ENCODE data around the gene AMER3.

AMER3 gene

DNA sequence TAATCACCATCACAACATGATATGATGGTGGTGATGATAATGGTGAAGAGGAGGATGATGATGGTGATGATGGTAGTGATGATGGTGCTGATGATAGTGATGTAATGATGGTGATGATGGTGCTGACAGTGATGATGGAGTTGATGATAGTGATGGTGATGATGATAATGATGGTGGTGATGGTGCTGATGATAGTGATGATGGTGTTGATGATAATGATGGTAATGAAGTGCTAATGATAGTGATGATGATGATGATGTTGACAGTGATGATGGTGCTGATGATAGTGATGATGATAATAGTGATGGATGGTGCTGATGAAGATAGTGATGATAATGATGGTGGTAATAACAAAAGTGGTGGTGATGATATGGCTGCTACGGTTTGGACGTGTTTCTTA lies 30.9 kb upstream of the AMER3 start:
- no peak overlapping the region for H3K14ac ChIP-seq (ENCODE audit: low read length)
- no peak overlapping the region for H3K27ac ChIP-seq (ENCODE audit: low read depth, low read length)
- H2AK5ac ChIP-seq (ENCODE audit: low read length) = no peak overlapping the region
- no peak overlapping the region for H3K18ac ChIP-seq (ENCODE audit: low read length)
- no peak overlapping the region for H4K8ac ChIP-seq (ENCODE audit: low read depth, low read length)
- no peak overlapping the region for H2AFZ ChIP-seq (ENCODE audit: insufficient read depth, low read length, poor library complexity)
- peaks cover 7% of the 10 kb centered on the region for H3K27me3 ChIP-seq (ENCODE audit: insufficient read depth, low read length)
- H3K4me1 ChIP-seq (ENCODE audit: control insufficient read depth in 1 of 2, insufficient read depth in 2 of 2, low read length in 2 of 2) = peaks cover 5 to 11% of the 10 kb centered on the region in 2 experiments
- no peaks in the 10 kb centered on the region for H3K36me3 ChIP-seq (ENCODE audit: control insufficient read depth in 1 of 2, insufficient read depth in 2 of 2, low read length in 2 of 2)
- no CpG with 5 or more reads among the region's 2 CpGs for WGBS (ENCODE audit: extremely low coverage, insufficient coverage, insufficient read length)
- H3K4ac ChIP-seq (ENCODE audit: low read depth, low read length) = no peak overlapping the region
- no peak overlapping the region for H3K23ac ChIP-seq (ENCODE audit: low read length)
- H4K91ac ChIP-seq (ENCODE audit: low read depth, low read length) = no peak overlapping the region
- no peak overlapping the region for H2BK12ac ChIP-seq (ENCODE audit: low read length)
- no peak overlapping the region for H3K4me2 ChIP-seq (ENCODE audit: low read length)
- H2BK5ac ChIP-seq (ENCODE audit: low read depth, low read length, poor library complexity) = no peak overlapping the region
- H2BK120ac ChIP-seq (ENCODE audit: insufficient read depth, low read length, poor library complexity) = no peak overlapping the region
- no peaks in the 10 kb centered on the region for H3K79me2 ChIP-seq (ENCODE audit: control insufficient read depth, insufficient read depth, low read length, poor library complexity)
- H4K12ac ChIP-seq (ENCODE audit: low read depth, low read length) = no peak overlapping the region
- no peaks in the 10 kb centered on the region for H3K79me1 ChIP-seq (ENCODE audit: low read length)
- H3K9me3 ChIP-seq (ENCODE audit: insufficient read depth, low read depth, low read length) = peaks cover 4% of the 10 kb centered on the region
- DNase-seq = no peak
- no peak overlapping the region for H3K9ac ChIP-seq (ENCODE audit: low read length)
- H3K4me3 ChIP-seq (ENCODE audit: low read depth, low read length) = no peak overlapping the region

GRCh38 chr2:130726614-130727180 lies 28.6 kb upstream of the AMER3 start:
- Histone ChIP-seq H3K79me1 (ENCODE audit: low read length) (no peaks in the 10 kb centered on the region), H2AFZ (ENCODE audit: insufficient read depth, low read length, poor library complexity) (no peak overlapping the region), H4K12ac (ENCODE audit: low read depth, low read length) (no peak overlapping the region), H3K4me3 (ENCODE audit: low read depth, low read length) (no peak overlapping the region), H3K9ac (ENCODE audit: low read length) (peak overlapping the region; percentile 29), H3K36me3 (ENCODE audit: control insufficient read depth in 1 of 2, insufficient read depth in 2 of 2, low read length in 2 of 2) (no peaks in the 10 kb centered on the region), H3K79me2 (ENCODE audit: control insufficient read depth, insufficient read depth, low read length, poor library complexity) (no peaks in the 10 kb centered on the region), H3K18ac (ENCODE audit: low read length) (no peak overlapping the region), H3K4ac (ENCODE audit: low read depth, low read length) (no peak overlapping the region), H2BK120ac (ENCODE audit: insufficient read depth, low read length, poor library complexity) (no peak overlapping the region), H2BK12ac (ENCODE audit: low read length) (no peak overlapping the region), H4K8ac (ENCODE audit: low read depth, low read length) (no peak overlapping the region), H3K27ac (ENCODE audit: low read depth, low read length) (no peak overlapping the region), H3K14ac (ENCODE audit: low read length) (no peak overlapping the region), H3K9me3 (ENCODE audit: insufficient read depth, low read depth, low read length) (peaks cover 4% of the 10 kb centered on the region), H3K4me1 (ENCODE audit: control insufficient read depth in 1 of 2, insufficient read depth in 2 of 2, low read length in 2 of 2) (peaks cover 5 to 11% of the 10 kb centered on the region in 2 experiments), H2BK5ac (ENCODE audit: low read depth, low read length, poor library complexity) (no peak overlapping the region), H2AK5ac (ENCODE audit: low read length) (no peak overlapping the region), H3K23ac (ENCODE audit: low read length) (no peak overlapping the region), H3K27me3 (ENCODE audit: insufficient read depth, low read length) (peaks cover 7% of the 10 kb centered on the region), H4K91ac (ENCODE audit: low read depth, low read length) (no peak overlapping the region), H3K4me2 (ENCODE audit: low read length) (peak overlapping the region; percentile 67)
- no CpG with 5 or more reads among the region's 20 CpGs for WGBS (ENCODE audit: extremely low coverage, insufficient coverage, insufficient read length)
- no peak for DNase-seq

DNA sequence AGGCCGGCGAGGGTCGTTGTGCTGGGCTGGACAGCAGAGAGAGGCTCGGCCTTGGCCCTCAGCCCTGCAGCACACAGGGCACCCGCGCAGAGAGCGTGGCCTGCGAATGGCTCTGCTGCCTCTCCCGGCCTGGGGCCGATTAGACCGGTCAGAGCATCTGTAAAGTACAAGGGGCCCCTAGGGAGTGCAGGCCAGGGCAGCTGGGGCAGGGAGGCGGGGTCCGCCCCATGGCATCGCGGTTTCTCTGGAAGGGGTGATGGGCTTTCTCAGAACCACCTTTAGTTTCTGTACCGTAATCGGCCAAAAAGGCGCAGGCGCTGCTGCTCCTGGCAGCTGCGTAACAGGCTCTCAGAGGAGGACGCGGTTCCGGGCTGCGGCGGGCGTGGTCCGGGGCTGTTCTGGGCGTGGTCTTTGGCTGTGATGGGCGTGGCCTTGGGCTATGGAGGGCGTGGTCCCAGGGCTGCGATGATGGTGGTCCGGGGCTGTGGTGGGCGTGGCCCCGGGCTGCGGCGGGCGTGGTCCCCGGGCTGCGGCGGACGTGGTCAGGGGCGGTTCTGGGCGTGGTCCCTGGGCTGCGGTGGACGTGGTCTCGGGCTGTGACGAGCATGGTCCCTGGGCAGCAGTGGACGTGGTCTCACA lies 27.9 kb upstream of the AMER3 start:
- peak; percentile 52 to 76 for DNase-seq
- Histone ChIP-seq H3K36me3 (ENCODE audit: control insufficient read depth in 1 of 2, insufficient read depth in 2 of 2, low read length in 2 of 2) (no peaks in the 10 kb centered on the region), H3K9me3 (ENCODE audit: insufficient read depth, low read depth, low read length) (peaks cover 4% of the 10 kb centered on the region), H3K4ac (ENCODE audit: low read depth, low read length) (no peak overlapping the region), H3K9ac (ENCODE audit: low read length) (peak overlapping the region; percentile 29), H3K4me2 (ENCODE audit: low read length) (peak overlapping the region; percentile 67), H3K18ac (ENCODE audit: low read length) (no peak overlapping the region), H3K79me2 (ENCODE audit: control insufficient read depth, insufficient read depth, low read length, poor library complexity) (no peaks in the 10 kb centered on the region), H3K27me3 (ENCODE audit: insufficient read depth, low read length) (peaks cover 7% of the 10 kb centered on the region), H2AFZ (ENCODE audit: insufficient read depth, low read length, poor library complexity) (peak overlapping the region; percentile 50), H2BK120ac (ENCODE audit: insufficient read depth, low read length, poor library complexity) (no peak overlapping the region), H3K27ac (ENCODE audit: low read depth, low read length) (no peak overlapping the region), H3K4me3 (ENCODE audit: low read depth, low read length) (peak overlapping the region; percentile 42), H3K4me1 (ENCODE audit: control insufficient read depth in 1 of 2, insufficient read depth in 2 of 2, low read length in 2 of 2) (peaks cover 5 to 11% of the 10 kb centered on the region in 2 experiments), H3K14ac (ENCODE audit: low read length) (no peak overlapping the region), H2BK5ac (ENCODE audit: low read depth, low read length, poor library complexity) (no peak overlapping the region), H3K23ac (ENCODE audit: low read length) (no peak overlapping the region), H4K8ac (ENCODE audit: low read depth, low read length) (peak overlapping the region; percentile 5), H3K79me1 (ENCODE audit: low read length) (no peaks in the 10 kb centered on the region), H4K91ac (ENCODE audit: low read depth, low read length) (no peak overlapping the region), H4K12ac (ENCODE audit: low read depth, low read length) (no peak overlapping the region), H2BK12ac (ENCODE audit: low read length) (no peak overlapping the region), H2AK5ac (ENCODE audit: low read length) (no peak overlapping the region)
- no CpG with 5 or more reads among the region's 48 CpGs for WGBS (ENCODE audit: extremely low coverage, insufficient coverage, insufficient read length)

DNA sequence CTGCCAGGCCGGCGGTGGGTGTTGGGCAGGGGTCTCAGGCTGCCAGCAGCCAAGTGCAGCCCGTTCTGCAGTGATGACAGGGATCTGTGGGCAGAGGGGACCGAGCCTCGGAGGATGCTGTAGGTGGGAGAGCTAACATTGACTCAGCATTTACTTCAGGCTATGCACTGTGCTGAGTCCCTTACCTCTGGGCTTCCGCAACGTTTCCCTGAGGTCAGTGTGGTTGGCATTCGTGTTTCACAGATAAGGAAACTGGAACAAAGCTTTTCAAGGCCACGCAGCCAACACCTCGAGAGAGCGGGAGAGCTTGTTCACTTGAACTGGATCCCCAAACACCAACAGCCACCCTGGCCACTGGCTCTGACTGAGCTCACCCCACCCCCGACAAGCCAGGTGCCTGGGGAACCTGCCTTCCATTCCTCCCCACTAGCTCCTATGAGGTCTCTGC lies 27.3 kb upstream of the AMER3 start:
- peak overlapping the region; percentile 67 for H3K4me2 ChIP-seq (ENCODE audit: low read length)
- no peak overlapping the region for H3K18ac ChIP-seq (ENCODE audit: low read length)
- no peak overlapping the region for H2BK12ac ChIP-seq (ENCODE audit: low read length)
- no peak overlapping the region for H4K8ac ChIP-seq (ENCODE audit: low read depth, low read length)
- WGBS (ENCODE audit: extremely low coverage, insufficient coverage, insufficient read length) = no CpG with 5 or more reads among the region's 12 CpGs
- H2BK5ac ChIP-seq (ENCODE audit: low read depth, low read length, poor library complexity) = no peak overlapping the region
- H3K9me3 ChIP-seq (ENCODE audit: insufficient read depth, low read depth, low read length) = peaks cover 4% of the 10 kb centered on the region
- peaks cover 7% of the 10 kb centered on the region for H3K27me3 ChIP-seq (ENCODE audit: insufficient read depth, low read length)
- no peaks in the 10 kb centered on the region for H3K79me2 ChIP-seq (ENCODE audit: control insufficient read depth, insufficient read depth, low read length, poor library complexity)
- H3K79me1 ChIP-seq (ENCODE audit: low read length) = no peaks in the 10 kb centered on the region
- H2BK120ac ChIP-seq (ENCODE audit: insufficient read depth, low read length, poor library complexity) = no peak overlapping the region
- DNase-seq = peak; percentile 23 to 44
- H3K23ac ChIP-seq (ENCODE audit: low read length) = no peak overlapping the region
- no peak overlapping the region for H3K9ac ChIP-seq (ENCODE audit: low read length)
- no peak overlapping the region for H4K91ac ChIP-seq (ENCODE audit: low read depth, low read length)
- H3K4ac ChIP-seq (ENCODE audit: low read depth, low read length) = no peak overlapping the region
- H4K12ac ChIP-seq (ENCODE audit: low read depth, low read length) = no peak overlapping the region
- H3K14ac ChIP-seq (ENCODE audit: low read length) = no peak overlapping the region
- no peak overlapping the region for H2AK5ac ChIP-seq (ENCODE audit: low read length)
- peak overlapping the region; percentile 42 for H3K4me3 ChIP-seq (ENCODE audit: low read depth, low read length)
- H3K4me1 ChIP-seq (ENCODE audit: control insufficient read depth in 1 of 2, insufficient read depth in 2 of 2, low read length in 2 of 2) = peaks cover 5 to 11% of the 10 kb centered on the region in 2 experiments
- no peak overlapping the region for H3K27ac ChIP-seq (ENCODE audit: low read depth, low read length)
- H3K36me3 ChIP-seq (ENCODE audit: control insufficient read depth in 1 of 2, insufficient read depth in 2 of 2, low read length in 2 of 2) = no peaks in the 10 kb centered on the region
- H2AFZ ChIP-seq (ENCODE audit: insufficient read depth, low read length, poor library complexity) = peak overlapping the region; percentile 1

All from trophoblast cell (in vitro differentiated cells and primary cell).